ENCODE results near the gene HOXB3. TPM values are rescaled to one million over a fixed set of nuclear protein-coding genes. Genes with fewer than 3 reads are reported as not detected.

The HOXB3 gene
- polyA plus RNA-seq, 1 donor from 2014 or later = not detected

DNA sequence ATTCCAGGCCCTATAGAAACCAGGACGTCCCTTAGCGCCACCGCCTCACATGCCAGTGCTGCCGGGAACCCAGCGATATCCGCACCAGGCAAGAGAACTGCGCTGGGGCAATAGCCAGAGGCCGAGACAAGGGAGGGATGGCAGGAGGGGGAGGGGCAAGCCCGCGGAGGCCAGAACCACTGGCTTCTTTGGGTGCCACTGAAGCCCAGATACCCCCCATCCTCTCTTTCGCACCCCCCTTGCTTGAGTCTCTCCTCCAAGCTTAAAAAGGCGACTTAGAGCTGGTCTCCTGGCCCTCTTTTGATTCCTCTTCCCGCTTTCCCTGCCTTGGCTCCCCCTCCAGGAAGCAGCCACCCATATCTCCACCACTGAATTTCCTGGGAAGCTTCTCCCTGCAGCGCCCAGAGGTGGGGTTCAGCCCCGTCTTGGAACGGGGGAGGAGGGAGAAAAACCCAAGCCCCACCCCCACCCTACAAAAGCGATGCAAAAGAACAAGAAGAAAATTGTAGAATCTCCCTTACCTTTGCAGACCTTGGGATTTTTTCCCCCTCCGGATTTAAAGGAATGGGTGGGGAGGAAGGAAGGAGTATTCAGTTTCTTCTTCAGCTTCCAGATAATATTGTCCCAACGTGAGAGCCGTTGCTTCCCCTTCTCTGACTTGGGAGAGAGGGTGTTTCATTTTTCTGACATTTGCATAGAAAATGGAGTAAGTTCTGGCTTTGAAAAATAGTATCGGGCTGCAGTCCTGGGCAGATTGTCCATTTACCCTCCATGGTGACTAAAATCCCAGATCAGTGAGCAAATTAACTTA is 14.1 kb upstream of the HOXB3 start:
- no peak overlapping the region for H3K4me3 ChIP-seq (ENCODE audit: low read length)
- no peak overlapping the region for H3K4me2 ChIP-seq (ENCODE audit: low read length)
- H2AFZ ChIP-seq (ENCODE audit: low read depth, low read length) = no peak overlapping the region
- peaks cover 31% of the 10 kb centered on the region for H3K9me3 ChIP-seq (ENCODE audit: low read length)
- TF ChIP-seq RAD21 (conservative IDR thresholded peaks at IDR 0.05) = no peak
- TF ChIP-seq, protein P1, sequence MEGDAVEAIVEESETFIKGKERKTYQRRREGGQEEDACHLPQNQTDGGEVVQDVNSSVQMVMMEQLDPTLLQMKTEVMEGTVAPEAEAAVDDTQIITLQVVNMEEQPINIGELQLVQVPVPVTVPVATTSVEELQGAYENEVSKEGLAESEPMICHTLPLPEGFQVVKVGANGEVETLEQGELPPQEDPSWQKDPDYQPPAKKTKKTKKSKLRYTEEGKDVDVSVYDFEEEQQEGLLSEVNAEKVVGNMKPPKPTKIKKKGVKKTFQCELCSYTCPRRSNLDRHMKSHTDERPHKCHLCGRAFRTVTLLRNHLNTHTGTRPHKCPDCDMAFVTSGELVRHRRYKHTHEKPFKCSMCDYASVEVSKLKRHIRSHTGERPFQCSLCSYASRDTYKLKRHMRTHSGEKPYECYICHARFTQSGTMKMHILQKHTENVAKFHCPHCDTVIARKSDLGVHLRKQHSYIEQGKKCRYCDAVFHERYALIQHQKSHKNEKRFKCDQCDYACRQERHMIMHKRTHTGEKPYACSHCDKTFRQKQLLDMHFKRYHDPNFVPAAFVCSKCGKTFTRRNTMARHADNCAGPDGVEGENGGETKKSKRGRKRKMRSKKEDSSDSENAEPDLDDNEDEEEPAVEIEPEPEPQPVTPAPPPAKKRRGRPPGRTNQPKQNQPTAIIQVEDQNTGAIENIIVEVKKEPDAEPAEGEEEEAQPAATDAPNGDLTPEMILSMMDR (IDR thresholded peaks at IDR 0.05; ENCODE audit: poor library complexity, severe bottlenecking) = no peak
- no peak for TF ChIP-seq EZH2 (IDR thresholded peaks at IDR 0.05; ENCODE audit: borderline replicate concordance, insufficient read depth, low read length, poor library complexity, severe bottlenecking)
- TF ChIP-seq EP300 (conservative IDR thresholded peaks at IDR 0.05; ENCODE audit: poor library complexity, severe bottlenecking) = no peak
- TF ChIP-seq, protein P2, sequence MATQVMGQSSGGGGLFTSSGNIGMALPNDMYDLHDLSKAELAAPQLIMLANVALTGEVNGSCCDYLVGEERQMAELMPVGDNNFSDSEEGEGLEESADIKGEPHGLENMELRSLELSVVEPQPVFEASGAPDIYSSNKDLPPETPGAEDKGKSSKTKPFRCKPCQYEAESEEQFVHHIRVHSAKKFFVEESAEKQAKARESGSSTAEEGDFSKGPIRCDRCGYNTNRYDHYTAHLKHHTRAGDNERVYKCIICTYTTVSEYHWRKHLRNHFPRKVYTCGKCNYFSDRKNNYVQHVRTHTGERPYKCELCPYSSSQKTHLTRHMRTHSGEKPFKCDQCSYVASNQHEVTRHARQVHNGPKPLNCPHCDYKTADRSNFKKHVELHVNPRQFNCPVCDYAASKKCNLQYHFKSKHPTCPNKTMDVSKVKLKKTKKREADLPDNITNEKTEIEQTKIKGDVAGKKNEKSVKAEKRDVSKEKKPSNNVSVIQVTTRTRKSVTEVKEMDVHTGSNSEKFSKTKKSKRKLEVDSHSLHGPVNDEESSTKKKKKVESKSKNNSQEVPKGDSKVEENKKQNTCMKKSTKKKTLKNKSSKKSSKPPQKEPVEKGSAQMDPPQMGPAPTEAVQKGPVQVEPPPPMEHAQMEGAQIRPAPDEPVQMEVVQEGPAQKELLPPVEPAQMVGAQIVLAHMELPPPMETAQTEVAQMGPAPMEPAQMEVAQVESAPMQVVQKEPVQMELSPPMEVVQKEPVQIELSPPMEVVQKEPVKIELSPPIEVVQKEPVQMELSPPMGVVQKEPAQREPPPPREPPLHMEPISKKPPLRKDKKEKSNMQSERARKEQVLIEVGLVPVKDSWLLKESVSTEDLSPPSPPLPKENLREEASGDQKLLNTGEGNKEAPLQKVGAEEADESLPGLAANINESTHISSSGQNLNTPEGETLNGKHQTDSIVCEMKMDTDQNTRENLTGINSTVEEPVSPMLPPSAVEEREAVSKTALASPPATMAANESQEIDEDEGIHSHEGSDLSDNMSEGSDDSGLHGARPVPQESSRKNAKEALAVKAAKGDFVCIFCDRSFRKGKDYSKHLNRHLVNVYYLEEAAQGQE (IDR thresholded peaks at IDR 0.05; ENCODE audit: borderline replicate concordance) = no peak
- no peak for TF ChIP-seq TAF1 (IDR thresholded peaks at IDR 0.05; ENCODE audit: low read depth)
- no peak for TF ChIP-seq SMC3 (conservative IDR thresholded peaks at IDR 0.05; ENCODE audit: poor library complexity)
- no peak for TF ChIP-seq POLR2AphosphoS5 (IDR thresholded peaks at IDR 0.05)
- TF ChIP-seq MXI1 (conservative IDR thresholded peaks at IDR 0.05; ENCODE audit: poor library complexity, severe bottlenecking) = no peak
- no peaks in the 10 kb centered on the region for H3K36me3 ChIP-seq (ENCODE audit: insufficient read depth, low read length)
- no peak overlapping the region for H3K9ac ChIP-seq (ENCODE audit: low read length)
- H3K9me2 ChIP-seq (ENCODE audit: insufficient read depth, low read length) = no peaks in the 10 kb centered on the region
- H4K20me1 ChIP-seq (ENCODE audit: insufficient read depth) = no peaks in the 10 kb centered on the region
- peaks cover 99% of the 10 kb centered on the region for H3K27me3 ChIP-seq (ENCODE audit: insufficient read depth, low read depth, low read length)
- no peak overlapping the region for H3K27ac ChIP-seq (ENCODE audit: low read length)
- no peaks in the 10 kb centered on the region for H3F3A ChIP-seq (ENCODE audit: insufficient read depth, low read length, poor library complexity, severe bottlenecking)
- no peaks in the 10 kb centered on the region for H3K79me2 ChIP-seq (replicated peaks; ENCODE audit: insufficient read depth, low read length)

DNA sequence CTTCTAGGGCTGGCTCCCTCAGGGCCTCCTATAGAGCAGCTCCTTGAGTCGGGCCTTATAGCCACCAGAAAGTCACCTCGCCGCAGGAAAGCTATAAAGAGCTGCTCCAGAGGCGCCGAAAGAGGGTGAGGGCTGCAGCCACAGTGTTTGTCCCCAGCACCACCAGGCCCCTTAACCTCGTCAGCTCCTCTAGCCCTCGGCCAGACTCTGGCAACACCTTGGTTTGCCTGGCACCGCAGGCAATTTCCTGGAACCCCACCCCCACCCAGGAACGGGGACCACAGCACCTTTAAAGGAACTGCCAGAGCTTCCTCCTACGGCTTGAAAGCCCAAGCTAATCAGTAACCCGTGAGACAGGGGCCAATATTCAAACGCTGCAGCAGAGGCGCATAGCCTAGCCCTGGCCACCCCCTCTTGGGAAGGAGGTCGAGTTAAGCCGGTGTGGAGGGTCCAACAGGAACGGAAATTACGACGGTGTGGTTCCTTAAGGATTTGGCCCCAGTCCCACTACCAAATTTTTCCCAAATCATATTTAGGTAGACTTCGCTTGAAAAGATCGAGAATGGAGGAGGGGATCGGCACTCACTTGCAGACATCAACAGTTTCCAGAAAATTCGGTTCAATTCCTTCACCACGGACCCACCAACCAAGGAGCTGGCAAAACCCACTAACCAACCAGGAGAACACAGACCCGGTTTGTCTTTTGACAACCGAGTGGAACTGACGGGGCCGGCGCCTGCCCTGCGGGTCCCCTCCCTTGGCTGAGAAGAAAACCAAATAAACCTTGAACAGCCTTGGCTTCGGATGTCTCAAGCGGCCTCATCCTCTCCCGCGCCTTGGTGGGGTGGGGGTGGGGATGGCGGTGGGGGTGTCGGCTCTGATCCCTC is 11.7 kb upstream of the HOXB3 start:
- H3K9ac ChIP-seq (ENCODE audit: low read length) = no peak overlapping the region
- no peak overlapping the region for H3K4me3 ChIP-seq (ENCODE audit: low read length)
- H3K79me2 ChIP-seq (replicated peaks; ENCODE audit: insufficient read depth, low read length) = no peaks in the 10 kb centered on the region
- TF ChIP-seq SMC3 (conservative IDR thresholded peaks at IDR 0.05; ENCODE audit: poor library complexity) = no peak
- TF ChIP-seq RAD21 (conservative IDR thresholded peaks at IDR 0.05) = no peak
- H2AFZ ChIP-seq (ENCODE audit: low read depth, low read length) = no peak overlapping the region
- H3K9me3 ChIP-seq (ENCODE audit: low read length) = peaks cover 27% of the 10 kb centered on the region
- no peaks in the 10 kb centered on the region for H3K9me2 ChIP-seq (ENCODE audit: insufficient read depth, low read length)
- H3K4me2 ChIP-seq (ENCODE audit: low read length) = no peak overlapping the region
- no peaks in the 10 kb centered on the region for H3K36me3 ChIP-seq (ENCODE audit: insufficient read depth, low read length)
- no peaks in the 10 kb centered on the region for H3F3A ChIP-seq (ENCODE audit: insufficient read depth, low read length, poor library complexity, severe bottlenecking)
- H4K20me1 ChIP-seq (ENCODE audit: insufficient read depth) = no peaks in the 10 kb centered on the region
- no peak overlapping the region for H3K27ac ChIP-seq (ENCODE audit: low read length)
- peaks cover 100% of the 10 kb centered on the region for H3K27me3 ChIP-seq (ENCODE audit: insufficient read depth, low read depth, low read length)

All from neural cell (in vitro differentiated cells).